AG08395 (cell line): ENCODE results near the gene FABP1.

Experiments used
- DNase-seq: peaks from one replicate; pipeline ENCODE4 v3.0.0; 2012; ENCODE audit warnings: mixed read lengths, low spot score

FABP1 gene

GRCh38 chr2:88136817-88137216 is 9.0 kb upstream of the FABP1 start:
- no peak for DNase-seq

- no peak for DNase-seq
Measured at GRCh38 chr2:88133875-88134274, 6.0 kb upstream of the FABP1 start.

- DNase-seq: no peak
Measured at GRCh38 chr2:88131999-88132368, 4.1 kb upstream of the FABP1 start.

- no peak for DNase-seq
Measured at GRCh38 chr2:88131201-88131998, 3.5 kb upstream of the FABP1 start.

- DNase-seq: no peak
Measured at GRCh38 chr2:88129313-88129959, 1.6 kb upstream of the FABP1 start.

- DNase-seq: no peak
Measured at GRCh38 chr2:88128654-88129312, 921 bp upstream of the FABP1 start.

GRCh38 chr2:88127638-88127887 is 299 bp downstream of the FABP1 start:
- no peak for DNase-seq

- no peak for DNase-seq
Measured at GRCh38 chr2:88126772-88127637, 857 bp downstream of the FABP1 start.

- DNase-seq: no peak
Measured at GRCh38 chr2:88125924-88126771, 1.7 kb downstream of the FABP1 start.

- DNase-seq: no peak
Measured at GRCh38 chr2:88125344-88125923, 2.4 kb downstream of the FABP1 start.

GRCh38 chr2:88123975-88124917 is 3.6 kb downstream of the FABP1 start:
- DNase-seq: no peak

GRCh38 chr2:88123164-88123974 is 4.5 kb downstream of the FABP1 start:
- no peak for DNase-seq

GRCh38 chr2:88122141-88122884 is 5.5 kb downstream of the FABP1 start:
- no peak for DNase-seq

- no peak for DNase-seq
Measured at GRCh38 chr2:88121678-88122077, 6.2 kb downstream of the FABP1 start.

GRCh38 chr2:88117973-88118372 is 9.9 kb downstream of the FABP1 start:
- no peak for DNase-seq

- no peak for DNase-seq
Measured at GRCh38 chr2:88116669-88117432, 11.0 kb downstream of the FABP1 start.

- no peak for DNase-seq
Measured at GRCh38 chr2:88115825-88116518, 11.9 kb downstream of the FABP1 start.
